Peyer's patch (tissue), 4 donors: ENCODE data around the gene PFKM.

ENCODE experiments used
- CTCF ChIP-seq, 6 experiments: fragments of 450-650 bp in 4 of 6; fragments of 200-600 bp in 2 of 6; sonication (generic) in 1 of 6; IDR thresholded peaks; one replicate each; pipeline ENCODE4 v1.5.1; 2017 to 2019; ENCODE audit warnings: antibody characterized with exemption in 6 of 6, mild to moderate bottlenecking in 3 of 6, moderate library complexity in 1 of 6
- POLR2A ChIP-seq, 2 donors: fragments of 450-650 bp; IDR thresholded peaks; one replicate each; pipeline ENCODE4 v1.5.1; 2017; ENCODE audit warnings: antibody characterized with exemption in 2 of 2, mild to moderate bottlenecking in 2 of 2, moderate library complexity in 2 of 2

DNA sequence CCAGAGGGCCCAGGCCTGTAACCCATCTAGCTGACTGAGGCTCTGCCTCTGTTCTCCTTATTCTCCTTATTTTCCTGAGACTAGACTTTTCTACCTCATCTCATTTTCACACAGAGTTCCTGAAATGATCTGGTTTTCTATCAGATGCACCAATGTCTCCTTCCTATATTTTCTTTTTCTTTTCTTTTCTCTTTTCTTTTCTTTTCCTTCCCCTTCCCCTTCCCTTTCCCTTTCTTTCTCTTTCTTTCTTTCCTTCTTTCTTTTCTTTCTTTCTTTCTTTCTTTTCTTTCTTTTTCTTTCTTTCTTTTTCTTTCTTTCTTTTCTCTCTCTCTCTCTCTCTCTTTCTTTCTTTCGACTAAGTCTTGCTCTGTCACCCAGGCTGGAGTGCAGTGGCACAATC, 61.3 kb downstream of the PFKM start:
- TF ChIP-seq CTCF (IDR thresholded peaks at IDR 0.05) (no peak), POLR2A (IDR thresholded peaks at IDR 0.05) (no peak)
